Astrocyte of the cerebellum (primary cell): ENCODE data around the gene CALHM4.

Source experiments
- DNase-seq: peaks from one replicate; pipeline ENCODE4 v3.0.0-alpha.2; 2011; ENCODE audit warnings: low read depth
- H3K4me3 ChIP-seq: 2 replicates; pipeline ENCODE4 v1.5.1; 2011; ENCODE audit warnings: mild to moderate bottlenecking, low read depth, low read length, moderate library complexity
- CTCF ChIP-seq: IDR thresholded peaks from 2 replicates; pipeline ENCODE4 v1.5.1; 2012; ENCODE audit warnings: low read length, low read depth, moderate library complexity, mild to moderate bottlenecking; ENCODE audit errors: missing control alignments
- in situ Hi-C: cut with HindIII; loops from 2 replicates; pipeline ENCODE4 v1.10.0; 2017; ENCODE audit warnings: low sequenced_read_pairs

CALHM4 gene

GRCh38 chr6:116562614-116563013 is 9.1 kb downstream of the CALHM4 start:
- in situ Hi-C loops: no loop called here
- DNase-seq: no peak

GRCh38 chr6:116563830-116564229 is 10.3 kb downstream of the CALHM4 start:
- DNase-seq: no peak
- no peak for TF ChIP-seq CTCF
- in situ Hi-C loops: no loop called here
- H3K4me3 ChIP-seq: no peak overlapping the region

More at GRCh38 chr6:116562614-116563013, 9.1 kb downstream of the CALHM4 start:
- TF ChIP-seq CTCF: no peak
- no peak overlapping the region for H3K4me3 ChIP-seq

GRCh38 chr6:116564311-116564710 is 10.8 kb downstream of the CALHM4 start:
- in situ Hi-C loops: no loop called here
- no peak overlapping the region for H3K4me3 ChIP-seq
- DNase-seq: peak; percentile 34
- TF ChIP-seq CTCF: no peak

GRCh38 chr6:116564921-116565872 is 11.6 kb downstream of the CALHM4 start:
- no peak for DNase-seq
- no peak for TF ChIP-seq CTCF
- peak overlapping the region; percentile 20 for H3K4me3 ChIP-seq
- in situ Hi-C loops: no loop called here

GRCh38 chr6:116568111-116568510 is 14.6 kb downstream of the CALHM4 start:
- no peak for DNase-seq
- in situ Hi-C loops: no loop called here
- H3K4me3 ChIP-seq: no peak overlapping the region
- no peak for TF ChIP-seq CTCF

- no peak for TF ChIP-seq CTCF
- in situ Hi-C loops: no loop called here
- DNase-seq: no peak
- H3K4me3 ChIP-seq: no peak overlapping the region
Observed at GRCh38 chr6:116568821-116569755, 15.5 kb downstream of the CALHM4 start.
